Measurements from ENCODE around the gene OR2T1. TPM values are rescaled to one million over a fixed set of nuclear protein-coding genes. Genes with fewer than 3 reads are reported as not detected.
"Not testable (repeated sequence)": the region's sequence is repeated elsewhere in the genome, so short reads cannot be mapped to it uniquely, and the experiment has no call there.

The OR2T1 gene, protein sequence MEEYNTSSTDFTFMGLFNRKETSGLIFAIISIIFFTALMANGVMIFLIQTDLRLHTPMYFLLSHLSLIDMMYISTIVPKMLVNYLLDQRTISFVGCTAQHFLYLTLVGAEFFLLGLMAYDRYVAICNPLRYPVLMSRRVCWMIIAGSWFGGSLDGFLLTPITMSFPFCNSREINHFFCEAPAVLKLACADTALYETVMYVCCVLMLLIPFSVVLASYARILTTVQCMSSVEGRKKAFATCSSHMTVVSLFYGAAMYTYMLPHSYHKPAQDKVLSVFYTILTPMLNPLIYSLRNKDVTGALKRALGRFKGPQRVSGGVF
- not detected for total RNA-seq
- long read RNA-seq: 0 reads

- DNase-seq (no peak), ATAC-seq (no peak)
- intact Hi-C loops (cut with DNase I): no loop called here
Observed at GRCh38 chr1:248402748-248403147, at the start of gene OR2T1. TSS of gene OR2T1 (plus strand) at chr1:248403048. CDS start at chr1:248406148, 3,100 bp downstream.

GRCh38 chr1:248359415-248359814, 43.4 kb upstream of the OR2T1 start:
- intact Hi-C loops (cut with DNase I): no loop called here
- DNase-seq (no peak), ATAC-seq (no peak)

DNA sequence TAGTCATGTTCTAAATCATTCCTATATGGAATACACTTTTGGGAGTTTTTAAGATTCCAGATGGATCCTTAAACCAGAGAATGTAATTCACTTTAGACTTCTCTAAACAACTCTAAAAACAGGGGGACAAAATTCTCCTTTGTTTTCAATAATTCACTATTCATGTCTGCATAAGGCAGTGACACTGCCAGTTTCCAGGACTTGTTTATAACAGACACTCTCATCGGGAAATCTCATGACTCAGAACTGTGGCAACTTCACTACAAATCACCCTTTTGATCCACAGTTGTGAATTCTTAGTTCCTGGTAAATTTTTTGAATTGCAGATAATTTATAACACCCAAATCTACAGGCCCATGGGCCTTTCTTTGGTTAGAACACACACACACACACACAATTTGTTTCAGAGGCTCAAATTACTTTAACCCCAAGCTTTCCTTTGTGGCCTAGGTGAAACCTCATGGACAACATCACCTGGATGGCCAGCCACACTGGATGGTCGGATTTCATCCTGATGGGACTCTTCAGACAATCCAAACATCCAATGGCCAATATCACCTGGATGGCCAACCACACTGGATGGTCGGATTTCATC, 41.6 kb upstream of the OR2T1 start, which contains the start of gene OR2T4:
TSS of gene OR2T4 (plus strand) at position 545 of the 595 bp plus-strand sequence. CDS start at position 545, 0 bp downstream.
- DNase-seq: no peak
- no peak for ATAC-seq

GRCh38 chr1:248366609-248367008, 36.2 kb upstream of the OR2T1 start:
- ATAC-seq (no peak), DNase-seq (no peak)

More for the DNA sequence above, 41.6 kb upstream of the OR2T1 start, which contains the start of gene OR2T4:
- intact Hi-C loops (cut with DNase I): no loop called here

DNA sequence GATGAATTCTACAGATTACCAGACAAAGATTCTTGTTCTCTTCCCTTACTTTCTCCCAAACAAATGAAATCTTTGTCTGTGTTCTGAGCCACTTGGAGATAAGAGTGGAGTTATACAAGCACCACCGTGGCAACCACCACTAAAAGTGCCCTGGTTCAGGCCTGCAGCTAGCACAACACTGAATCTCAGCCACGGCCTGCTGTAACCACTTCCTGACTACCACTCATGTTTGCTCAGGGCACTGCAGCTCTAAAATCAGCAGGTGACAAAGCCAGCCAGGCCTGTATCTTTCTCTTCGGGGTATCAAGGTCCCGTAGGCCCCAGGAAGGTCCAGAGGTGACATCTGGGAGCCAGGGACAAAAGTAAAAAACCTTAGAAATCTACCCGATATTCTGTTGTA, 30.5 kb upstream of the OR2T1 start:
- DNase-seq: no peak
- no peak for ATAC-seq
- intact Hi-C loops (cut with DNase I): no loop called here

More at GRCh38 chr1:248366609-248367008, 36.2 kb upstream of the OR2T1 start:
- intact Hi-C loops (cut with DNase I): no loop called here

DNA sequence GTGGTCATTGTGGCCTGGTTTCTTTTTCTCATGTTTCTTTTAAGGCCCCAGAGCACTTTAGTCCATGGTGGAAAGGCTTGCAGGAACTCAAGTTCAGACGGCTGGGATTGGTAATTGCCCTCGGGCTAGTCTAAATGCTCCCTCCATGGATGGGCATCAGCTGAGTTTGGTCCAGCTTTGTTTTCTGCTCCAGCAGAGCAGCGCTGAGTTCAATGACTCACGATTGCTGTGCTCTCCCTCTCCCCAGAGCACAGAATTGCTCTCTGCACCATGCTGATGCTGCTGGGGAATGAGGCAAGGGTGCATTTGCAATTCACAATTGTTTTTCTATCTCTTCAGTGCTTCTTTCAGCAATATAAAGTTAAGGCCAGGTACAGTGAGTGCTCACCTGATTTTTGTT, 29.1 kb upstream of the OR2T1 start:
- ATAC-seq (no peak), DNase-seq (no peak)
- intact Hi-C loops (cut with DNase I): no loop called here

- intact Hi-C loops (cut with DNase I): no loop called here
Observed at GRCh38 chr1:248375446-248375845, 27.4 kb upstream of the OR2T1 start, which contains the start of gene OR2T6. TSS of gene OR2T6 (plus strand) at chr1:248375746. CDS start at chr1:248387609, 11,863 bp downstream.

GRCh38 chr1:248376916-248377315, 25.9 kb upstream of the OR2T1 start:
- intact Hi-C loops (cut with DNase I): no loop called here
- no peak for ATAC-seq
- no peak for DNase-seq

More at GRCh38 chr1:248375446-248375845, 27.4 kb upstream of the OR2T1 start, which contains the start of gene OR2T6:
- ATAC-seq (no peak), DNase-seq (no peak)

- ATAC-seq (no peak), DNase-seq (no peak)
- intact Hi-C loops (cut with DNase I): no loop called here
Observed at GRCh38 chr1:248380854-248381253, 22.0 kb upstream of the OR2T1 start.

- DNase-seq (no peak), ATAC-seq (no peak)
- intact Hi-C loops (cut with DNase I): no loop called here
Observed at GRCh38 chr1:248388426-248388825, 14.4 kb upstream of the OR2T1 start.

- no peak for DNase-seq
- intact Hi-C loops (cut with DNase I): no loop called here
Observed at GRCh38 chr1:248393050-248393449, 9.8 kb upstream of the OR2T1 start.

GRCh38 chr1:248404024-248404423, 1.2 kb downstream of the OR2T1 start:
- no peak for ATAC-seq
- DNase-seq: no peak
- intact Hi-C loops (cut with DNase I): no loop called here

More at GRCh38 chr1:248393050-248393449, 9.8 kb upstream of the OR2T1 start:
- no peak for ATAC-seq

- ATAC-seq (no peak), DNase-seq (no peak)
- intact Hi-C loops (cut with DNase I): no loop called here
Observed at GRCh38 chr1:248406721-248407692, 4.2 kb downstream of the OR2T1 start.

GRCh38 chr1:248416226-248416625, 13.4 kb downstream of the OR2T1 start:
- ATAC-seq: no peak
- no peak for DNase-seq
- intact Hi-C loops (cut with DNase I): no loop called here

GRCh38 chr1:248417854-248418253, 15.0 kb downstream of the OR2T1 start:
- ATAC-seq (no peak), DNase-seq (no peak)
- intact Hi-C loops (cut with DNase I): no loop called here

- ATAC-seq (no peak), DNase-seq (no peak)
- intact Hi-C loops (cut with DNase I): no loop called here
Observed at GRCh38 chr1:248421384-248421783, 18.5 kb downstream of the OR2T1 start.

DNA sequence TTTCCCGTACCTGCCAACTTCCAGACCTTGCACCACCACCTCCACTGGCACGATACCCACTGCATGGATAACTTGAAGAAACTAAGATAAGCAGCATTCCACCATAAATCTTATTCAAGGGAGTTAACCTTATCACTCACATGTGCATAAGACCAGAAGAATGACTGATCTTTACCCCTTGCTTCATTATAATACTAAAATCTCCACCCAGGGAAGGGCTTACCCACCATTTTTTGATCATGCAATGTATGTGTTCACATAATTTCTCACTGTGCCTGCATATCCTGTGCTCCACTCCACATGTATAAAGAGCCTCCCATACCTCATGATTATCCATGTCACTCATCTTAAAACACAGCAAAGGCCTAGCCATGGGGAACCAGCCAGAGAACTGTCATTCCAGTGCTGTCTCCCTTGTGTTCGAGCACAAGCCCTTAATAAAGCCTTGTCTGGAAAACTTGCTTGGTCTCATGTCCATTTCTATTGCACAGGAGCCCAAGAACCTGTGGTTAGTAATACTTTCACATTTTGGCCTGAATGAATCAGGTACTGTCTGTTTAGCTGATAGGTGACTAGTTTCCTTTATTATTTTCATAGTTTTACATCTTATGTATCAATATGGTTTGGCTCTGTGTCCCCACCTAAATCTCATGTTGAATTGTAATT, 24.8 kb downstream of the OR2T1 start:
- intact Hi-C loops (cut with DNase I); DNase-seq; ATAC-seq: not testable (repeated sequence)

GRCh38 chr1:248428192-248428533, 25.3 kb downstream of the OR2T1 start:
- intact Hi-C loops (cut with DNase I); DNase-seq: not testable (repeated sequence)

GRCh38 chr1:248431683-248432082, 28.8 kb downstream of the OR2T1 start:
- DNase-seq; intact Hi-C loops (cut with DNase I); ATAC-seq: not testable (repeated sequence)

More at GRCh38 chr1:248428192-248428533, 25.3 kb downstream of the OR2T1 start:
- not testable (repeated sequence) for ATAC-seq
